Measurements from ENCODE around the gene CORO1C. TPM values are rescaled to one million over a fixed set of nuclear protein-coding genes. Genes with fewer than 3 reads are reported as not detected.
A peak's percentile ranks its signal among the peaks of the same experiment; 100 is the strongest.

The CORO1C gene
- total and polyA plus RNA-seq, 2 donors (not counting 3 experiments of a cell fraction or from before 2014, with no cell fraction given): 150 to 240 TPM

DNA sequence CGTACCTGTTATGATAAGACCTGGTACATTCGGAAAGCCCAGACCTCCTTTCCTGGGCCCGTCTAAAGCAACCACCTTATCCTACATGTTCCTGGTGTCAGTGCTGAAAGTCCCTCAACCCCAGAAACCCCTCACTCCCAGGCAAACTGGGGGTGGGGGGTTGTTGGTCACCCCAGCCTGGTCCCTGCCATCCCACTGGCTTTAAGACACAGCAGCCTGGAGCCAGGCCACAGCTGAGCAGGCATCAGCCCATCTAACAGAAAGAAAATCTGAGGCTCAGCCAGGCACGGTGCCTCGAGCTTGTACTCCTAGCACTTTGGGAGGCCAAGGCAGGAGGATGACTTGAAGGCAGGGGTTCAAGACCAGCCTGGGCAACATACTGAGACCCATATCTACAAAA, 102.2 kb downstream of the CORO1C start:
- BruUV-seq (replicated peaks): no TSS peak
- H3K36me3 ChIP-seq (ENCODE audit: control insufficient read depth in 2 of 2, extremely low read depth in 1 of 2, insufficient read depth in 2 of 2, low read length in 2 of 2): no peaks in the 10 kb centered on the region
- no peaks in the 10 kb centered on the region for H4K20me1 ChIP-seq (replicated peaks; ENCODE audit: control insufficient read depth, extremely low read depth, insufficient read depth, low read length)
- no peaks in the 10 kb centered on the region for H3K9me3 ChIP-seq (replicated peaks; ENCODE audit: control insufficient read depth, insufficient read depth, low read length)
- POLR2A ChIA-PET: interaction anchor here (1.0 kb wide), 1 partner anchor 209 kb away, joined by 5 read pairs; no protein-coding TSS in a partner anchor
- H3K79me2 ChIP-seq (ENCODE audit: control insufficient read depth, insufficient read depth, low read length): no peaks in the 10 kb centered on the region
- TF ChIP-seq MYC (IDR thresholded peaks at IDR 0.05; ENCODE audit: low read depth, low read length): no peak
- TF ChIP-seq FOS (IDR thresholded peaks at IDR 0.05; ENCODE audit: borderline replicate concordance, insufficient read depth, low read length): no peak
- no peak for TF ChIP-seq POLR2AphosphoS5 (IDR thresholded peaks at IDR 0.05; ENCODE audit: insufficient read depth, low read depth, low read length)
- TF ChIP-seq, protein P1, sequence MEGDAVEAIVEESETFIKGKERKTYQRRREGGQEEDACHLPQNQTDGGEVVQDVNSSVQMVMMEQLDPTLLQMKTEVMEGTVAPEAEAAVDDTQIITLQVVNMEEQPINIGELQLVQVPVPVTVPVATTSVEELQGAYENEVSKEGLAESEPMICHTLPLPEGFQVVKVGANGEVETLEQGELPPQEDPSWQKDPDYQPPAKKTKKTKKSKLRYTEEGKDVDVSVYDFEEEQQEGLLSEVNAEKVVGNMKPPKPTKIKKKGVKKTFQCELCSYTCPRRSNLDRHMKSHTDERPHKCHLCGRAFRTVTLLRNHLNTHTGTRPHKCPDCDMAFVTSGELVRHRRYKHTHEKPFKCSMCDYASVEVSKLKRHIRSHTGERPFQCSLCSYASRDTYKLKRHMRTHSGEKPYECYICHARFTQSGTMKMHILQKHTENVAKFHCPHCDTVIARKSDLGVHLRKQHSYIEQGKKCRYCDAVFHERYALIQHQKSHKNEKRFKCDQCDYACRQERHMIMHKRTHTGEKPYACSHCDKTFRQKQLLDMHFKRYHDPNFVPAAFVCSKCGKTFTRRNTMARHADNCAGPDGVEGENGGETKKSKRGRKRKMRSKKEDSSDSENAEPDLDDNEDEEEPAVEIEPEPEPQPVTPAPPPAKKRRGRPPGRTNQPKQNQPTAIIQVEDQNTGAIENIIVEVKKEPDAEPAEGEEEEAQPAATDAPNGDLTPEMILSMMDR (IDR thresholded peaks at IDR 0.05; ENCODE audit: extremely low read depth in 1 of 2, insufficient read depth in 1 of 2, low read depth in 1 of 2, low read length in 2 of 2): no peak
- TF ChIP-seq, protein P2, sequence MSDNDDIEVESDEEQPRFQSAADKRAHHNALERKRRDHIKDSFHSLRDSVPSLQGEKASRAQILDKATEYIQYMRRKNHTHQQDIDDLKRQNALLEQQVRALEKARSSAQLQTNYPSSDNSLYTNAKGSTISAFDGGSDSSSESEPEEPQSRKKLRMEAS (IDR thresholded peaks at IDR 0.05; ENCODE audit: insufficient read depth, insufficient read length): no peak
- TF ChIP-seq JUN (IDR thresholded peaks at IDR 0.05; ENCODE audit: borderline replicate concordance, insufficient read depth, insufficient read length, low read depth): no peak
- TF ChIP-seq EZH2 (IDR thresholded peaks at IDR 0.05; ENCODE audit: borderline replicate concordance, low read depth, low read length, severe bottlenecking): no peak
- TF ChIP-seq POLR2A (IDR thresholded peaks at IDR 0.05; ENCODE audit: low read depth, low read length): no peak
- no peak for TF ChIP-seq GATA2 (IDR thresholded peaks at IDR 0.05; ENCODE audit: insufficient read depth, insufficient read length, low read depth, low read length)
- dilution Hi-C loops (cut with MboI; ENCODE audit: extremely low pct_ligation_motif_present, low sequenced_read_pairs) (no loop called here), intact Hi-C loops (cut with micrococcal nuclease) (no loop called here)
- FAIRE-seq: peak; percentile 33
- H3K4me2 ChIP-seq (ENCODE audit: insufficient read depth, low read length): no peak overlapping the region
- H3K27ac ChIP-seq (ENCODE audit: insufficient read depth, low read depth, low read length): peak overlapping the region; percentile 64
- no peaks in the 10 kb centered on the region for H3K9me1 ChIP-seq (replicated peaks; ENCODE audit: control insufficient read depth, extremely low read depth, insufficient read depth, low read length)
- CTCF ChIA-PET: interaction anchor here (1.6 to 5.4 kb wide), 3 partner anchors 10 to 322 kb away, joined by 3 to 34 read pairs (median 12); no protein-coding TSS in a partner anchor
- H2AFZ ChIP-seq (ENCODE audit: low read depth, low read length): peak overlapping the region; percentile 84
- no peaks in the 10 kb centered on the region for H3K27me3 ChIP-seq (ENCODE audit: control insufficient read depth in 2 of 2, insufficient read depth in 2 of 2, low read length in 2 of 2)
- H3K4me3 ChIP-seq (replicated peaks in 1 of 3; ENCODE audit: insufficient read depth in 1 of 3, low read depth in 1 of 3, low read length in 3 of 3): no peak overlapping the region
- no peak for DNase-seq (ENCODE audit: low read depth, low spot score)
- H3K4me1 ChIP-seq (ENCODE audit: control insufficient read depth, extremely low read depth, insufficient read depth, low read length): peaks cover 31% of the 10 kb centered on the region
- H3K9ac ChIP-seq (replicated peaks; ENCODE audit: extremely low read depth, insufficient read depth, low read length): peak overlapping the region; percentile 14

Measured in endothelial cell of umbilical vein (primary cell).